Lower leg skin (tissue), 4 donors: ENCODE measurements around the gene UROC1. TPM values are rescaled to one million over a fixed set of nuclear protein-coding genes. Genes with fewer than 3 reads are reported as not detected.

Experiments
- DNase-seq, 2 donors: peaks; one replicate each; pipeline ENCODE4 v3.0.0-alpha.2; 2019; ENCODE audit warnings: low spot score in 2 of 2
- H3K4me3 ChIP-seq: fragments of 200-600 bp; sonication (generic); 2 replicates; pipeline ENCODE4 v1.5.1; 2017; ENCODE audit warnings: mild to moderate bottlenecking, low read depth; ENCODE audit not compliant: poor library complexity, severe bottlenecking
- POLR2A ChIP-seq, 2 donors: fragments of 450-650 bp; IDR thresholded peaks; one replicate each; pipeline ENCODE4 v1.6.1; 2016 to 2017; ENCODE audit warnings: antibody characterized with exemption in 2 of 2, mild to moderate bottlenecking in 1 of 2, moderate library complexity in 1 of 2
- WGBS, 2 donors: methylation state at CpG; one replicate each; pipeline ENCODE4 v1.1.5; 2018; 5-methylcytosine and 5-hydroxymethylcytosine counted together
- intact Hi-C: fragments of 100-400 bp; cut with DNase I; formaldehyde crosslinking; loops from one replicate; pipeline ENCODE4 v1.15.0; 2023; ENCODE audit warnings: low total_unique reads
- total RNA-seq, 4 donors: library from RNA; depleted of rRNA; stranded (reverse); fragments of >200 nt; gene quantifications; one replicate each; pipeline ENCODE4 v1.1.0, GENCODE V29; 2016
- TF ChIP-seq, protein P1 (sequence below), 3 donors: fragments of 450-650 bp; IDR thresholded peaks; one replicate each; pipeline ENCODE4 v1.5.1; 2016; ENCODE audit warnings: antibody characterized with exemption in 3 of 3, mild to moderate bottlenecking in 3 of 3, moderate library complexity in 2 of 3

UROC1 gene
- total RNA-seq, 4 donors from 2014 or later = not detected

DNA sequence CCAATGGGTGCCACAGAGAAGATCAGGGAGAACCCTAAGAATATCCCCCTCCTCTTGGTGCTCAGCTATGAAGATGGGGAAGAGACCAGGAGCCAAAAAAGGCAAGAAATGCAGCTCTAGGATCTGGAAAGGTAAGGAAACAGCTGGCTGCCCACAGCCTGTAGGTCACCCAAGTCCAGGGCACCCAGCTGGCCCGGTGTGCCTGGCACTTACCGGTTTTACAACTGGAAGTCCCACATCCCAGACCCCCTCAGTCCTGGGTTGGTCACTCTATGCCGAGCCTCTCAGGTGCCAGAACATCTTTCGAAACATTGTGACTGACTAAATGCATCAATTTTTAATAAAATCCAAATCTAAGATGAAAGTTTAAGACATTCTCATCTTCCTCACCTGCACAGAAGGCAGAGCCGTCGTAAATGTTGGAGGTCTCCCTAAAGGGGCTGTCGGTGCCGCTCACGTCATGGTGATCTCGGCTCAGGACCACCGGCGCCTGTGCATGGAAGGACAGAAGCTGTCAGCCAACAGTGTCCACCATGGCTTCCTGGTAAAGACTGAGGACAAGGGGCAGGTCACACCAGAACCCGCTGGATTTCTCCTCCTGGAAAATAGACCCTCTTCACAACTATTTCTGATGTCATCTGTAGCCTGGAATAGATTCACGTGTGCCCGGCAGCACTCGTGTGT, 28.5 kb downstream of the UROC1 start:
- DNase-seq = no peak
- TF ChIP-seq, protein P1, sequence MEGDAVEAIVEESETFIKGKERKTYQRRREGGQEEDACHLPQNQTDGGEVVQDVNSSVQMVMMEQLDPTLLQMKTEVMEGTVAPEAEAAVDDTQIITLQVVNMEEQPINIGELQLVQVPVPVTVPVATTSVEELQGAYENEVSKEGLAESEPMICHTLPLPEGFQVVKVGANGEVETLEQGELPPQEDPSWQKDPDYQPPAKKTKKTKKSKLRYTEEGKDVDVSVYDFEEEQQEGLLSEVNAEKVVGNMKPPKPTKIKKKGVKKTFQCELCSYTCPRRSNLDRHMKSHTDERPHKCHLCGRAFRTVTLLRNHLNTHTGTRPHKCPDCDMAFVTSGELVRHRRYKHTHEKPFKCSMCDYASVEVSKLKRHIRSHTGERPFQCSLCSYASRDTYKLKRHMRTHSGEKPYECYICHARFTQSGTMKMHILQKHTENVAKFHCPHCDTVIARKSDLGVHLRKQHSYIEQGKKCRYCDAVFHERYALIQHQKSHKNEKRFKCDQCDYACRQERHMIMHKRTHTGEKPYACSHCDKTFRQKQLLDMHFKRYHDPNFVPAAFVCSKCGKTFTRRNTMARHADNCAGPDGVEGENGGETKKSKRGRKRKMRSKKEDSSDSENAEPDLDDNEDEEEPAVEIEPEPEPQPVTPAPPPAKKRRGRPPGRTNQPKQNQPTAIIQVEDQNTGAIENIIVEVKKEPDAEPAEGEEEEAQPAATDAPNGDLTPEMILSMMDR (IDR thresholded peaks at IDR 0.05) = no peak
- TF ChIP-seq POLR2A (IDR thresholded peaks at IDR 0.05) = no peak
- no peak overlapping the region for H3K4me3 ChIP-seq
- intact Hi-C loops = no loop called here
- WGBS, 2 donors = 93 to 94% methylated on average over 16 of the region's 16 CpGs

DNA sequence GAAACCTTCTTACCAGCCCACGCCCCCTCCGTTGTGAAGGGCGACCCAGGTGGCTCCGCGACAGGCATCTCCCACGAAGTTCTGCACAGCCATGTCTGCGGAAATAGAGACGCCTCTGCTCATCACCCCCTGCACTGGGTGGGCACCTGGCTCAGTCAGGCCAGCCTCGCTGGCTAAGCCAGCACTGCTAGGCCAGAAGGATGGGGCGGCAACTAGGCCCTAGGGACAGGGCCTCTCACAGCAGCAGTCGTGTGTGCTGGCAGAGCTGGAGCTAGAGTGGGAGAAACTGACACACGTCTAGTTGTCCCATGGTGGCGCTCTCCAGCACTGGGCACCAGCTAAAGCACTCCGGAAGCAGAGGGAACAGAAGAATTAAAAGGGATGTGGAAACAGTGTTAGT, 29.4 kb downstream of the UROC1 start:
- H3K4me3 ChIP-seq = no peak overlapping the region
- intact Hi-C loops = no loop called here
- WGBS, 2 donors = 90 to 93% methylated on average over 14 of the region's 14 CpGs
- no peak for TF ChIP-seq POLR2A (IDR thresholded peaks at IDR 0.05)
- TF ChIP-seq, protein P1 (IDR thresholded peaks at IDR 0.05) = no peak
- DNase-seq = no peak

DNA sequence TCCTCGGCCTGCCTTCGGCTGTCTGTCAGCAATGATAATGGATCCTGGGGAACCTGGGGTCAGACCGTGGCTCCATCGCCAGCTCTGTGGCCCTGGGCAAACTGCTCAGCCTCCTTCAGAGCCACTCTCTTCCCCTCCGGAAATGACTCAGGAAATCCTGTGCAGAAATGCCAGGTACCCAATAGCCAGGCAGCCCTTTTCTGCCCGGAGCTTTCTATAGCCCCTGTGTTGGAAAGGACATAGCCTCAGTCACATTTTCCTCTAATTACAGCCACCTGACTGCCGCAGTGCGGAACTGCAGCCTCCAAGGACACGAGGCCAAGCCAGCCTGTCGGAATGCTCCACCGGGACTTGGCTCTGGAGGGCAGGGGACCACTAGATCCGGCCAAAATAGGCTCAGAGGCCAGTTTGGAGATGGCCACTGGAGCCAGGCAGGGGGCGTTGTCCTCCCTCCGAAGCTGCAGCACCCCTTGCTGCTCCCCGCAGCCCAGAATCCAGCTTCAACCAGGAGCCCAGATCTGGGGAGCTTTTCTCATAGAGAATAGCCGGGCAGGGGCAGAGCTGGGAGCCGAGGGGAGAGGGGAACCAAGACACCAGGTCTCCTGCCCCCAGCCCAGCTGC, 30.3 kb downstream of the UROC1 start:
- intact Hi-C loops = no loop called here
- WGBS, 2 donors = 49 to 54% methylated on average over 13 to 17 of the region's 17 CpGs
- DNase-seq = no peak
- no peak overlapping the region for H3K4me3 ChIP-seq
- TF ChIP-seq, protein P1 (IDR thresholded peaks at IDR 0.05) = no peak
- TF ChIP-seq POLR2A (IDR thresholded peaks at IDR 0.05) = no peak

DNA sequence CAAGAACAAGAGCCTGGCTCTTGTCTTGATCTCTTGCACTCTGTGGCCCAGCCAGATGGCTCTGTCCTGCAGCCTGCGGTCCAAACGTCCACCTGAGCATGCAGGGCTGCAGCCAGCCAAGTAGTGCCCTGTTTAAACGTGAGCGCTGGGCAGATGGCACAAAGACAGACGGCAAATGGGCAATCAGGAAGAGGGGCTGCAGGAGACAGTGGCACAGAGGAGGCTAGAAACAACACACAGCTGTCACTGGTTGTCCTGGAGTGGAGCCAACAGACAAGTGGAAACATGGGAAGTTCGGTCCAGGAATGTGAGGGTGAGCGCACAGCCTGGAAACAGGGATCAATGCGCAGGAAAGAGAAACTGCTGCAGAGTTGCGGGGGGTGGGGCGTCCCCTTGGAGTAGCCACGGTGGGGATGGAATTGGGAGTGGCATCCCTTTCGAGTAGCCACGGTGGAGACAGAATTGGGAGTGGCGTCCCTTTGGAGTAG, 31.2 kb downstream of the UROC1 start:
- no peak for TF ChIP-seq POLR2A (IDR thresholded peaks at IDR 0.05)
- TF ChIP-seq, protein P1 (IDR thresholded peaks at IDR 0.05) = no peak
- H3K4me3 ChIP-seq = no peak overlapping the region
- WGBS, 2 donors = 57 to 64% methylated on average over 14 of the region's 14 CpGs
- no peak for DNase-seq
- intact Hi-C loops = no loop called here

DNA sequence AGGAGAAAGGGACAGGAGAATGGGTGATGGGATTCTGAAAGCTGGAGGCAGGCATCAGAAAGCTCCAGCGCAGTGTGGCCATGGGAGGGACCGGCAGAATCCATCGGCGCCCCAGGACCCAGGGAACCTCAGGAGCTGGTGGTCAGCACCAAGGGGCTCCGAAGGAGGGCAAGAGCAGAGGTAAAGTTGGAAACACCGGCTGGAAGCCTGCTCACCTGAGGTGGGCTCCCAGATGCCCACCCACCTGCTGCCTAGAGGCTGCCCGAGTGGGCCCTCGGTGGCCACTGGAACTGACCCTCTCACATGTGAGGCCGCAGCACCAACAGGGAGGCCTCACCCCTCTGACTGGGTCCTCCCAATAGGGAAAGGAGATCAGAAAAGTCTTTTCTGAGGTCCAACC, 31.6 kb downstream of the UROC1 start:
- no peak overlapping the region for H3K4me3 ChIP-seq
- WGBS, 2 donors = 94 to 97% methylated on average over 9 of the region's 9 CpGs
- intact Hi-C loops = no loop called here
- DNase-seq = no peak
- TF ChIP-seq POLR2A (IDR thresholded peaks at IDR 0.05) = no peak
- TF ChIP-seq, protein P1 (IDR thresholded peaks at IDR 0.05) = no peak
